Smooth muscle cell (in vitro differentiated cells): ENCODE measurements around the gene TACSTD2. TPM values are rescaled to one million over a fixed set of nuclear protein-coding genes. Genes with fewer than 3 reads are reported as not detected.

Source experiments
- DNase-seq: peaks from one replicate; lab custom pipeline; 2025; ENCODE audit not compliant: unreplicated experiment; lab: John Stamatoyannopoulos, UW
- H2AFZ ChIP-seq: fragments of 200-600 bp; sonication (generic); 2 replicates; pipeline ENCODE4 v1.6.0; 2016; ENCODE audit warnings: antibody characterized with exemption, low read depth, mild to moderate bottlenecking
- H3F3A ChIP-seq: fragments of 200-600 bp; sonication (generic); 2 replicates; pipeline ENCODE4 v1.6.0; 2017; ENCODE audit warnings: antibody characterized with exemption, low read depth
- H3K27ac ChIP-seq: fragments of 200-600 bp; sonication (generic); 2 replicates; pipeline ENCODE4 v1.5.1; 2016; ENCODE audit warnings: low read depth, mild to moderate bottlenecking
- H3K27me3 ChIP-seq: fragments of 200-600 bp; sonication (generic); 2 replicates; pipeline ENCODE4 v1.6.1; 2016; ENCODE audit warnings: low read depth, mild to moderate bottlenecking
- H3K36me3 ChIP-seq: fragments of 200-600 bp; sonication (generic); 2 replicates; pipeline ENCODE4 v1.5.1; 2016; ENCODE audit warnings: low read depth
- H3K4me1 ChIP-seq: fragments of 200-600 bp; sonication (generic); 2 replicates; pipeline ENCODE4 v1.5.1; 2016; ENCODE audit warnings: low read depth
- H3K4me2 ChIP-seq: fragments of 200-600 bp; sonication (generic); 2 replicates; pipeline ENCODE4 v1.6.0; 2016; ENCODE audit warnings: mild to moderate bottlenecking
- H3K4me3 ChIP-seq: fragments of 200-600 bp; sonication (generic); 2 replicates; pipeline ENCODE4 v1.5.1; 2016; ENCODE audit warnings: mild to moderate bottlenecking
- H3K79me2 ChIP-seq: fragments of 200-600 bp; sonication (generic); 2 replicates; pipeline ENCODE4 v1.6.0; 2016; ENCODE audit warnings: low read depth, mild to moderate bottlenecking
- H3K9ac ChIP-seq: fragments of 200-600 bp; sonication (generic); 2 replicates; pipeline ENCODE4 v1.6.0; 2016; ENCODE audit warnings: low read depth
- H3K9me3 ChIP-seq: fragments of 200-600 bp; sonication (generic); replicated peaks from 2 replicates; pipeline ENCODE4 v1.5.1; 2016; ENCODE audit warnings: low read depth
- H4K20me1 ChIP-seq: fragments of 200-600 bp; sonication (generic); 2 replicates; pipeline ENCODE4 v1.6.0; 2016; ENCODE audit warnings: low read depth
- CTCF ChIP-seq: fragments of 200-600 bp; sonication (generic); IDR thresholded peaks from 2 replicates; pipeline ENCODE4 v1.5.1; 2017; ENCODE audit warnings: borderline replicate concordance, mild to moderate bottlenecking, antibody characterized with exemption; ENCODE audit not compliant: insufficient read depth, poor library complexity, severe bottlenecking
- WGBS: methylation state at CpG from one replicate; pipeline ENCODE4 v1.1.7; 2016; ENCODE audit warnings: low lambda C conversion rate; 5-methylcytosine and 5-hydroxymethylcytosine counted together
- polyA plus RNA-seq: library from polyadenylated mRNA; unstranded; fragments of >200 nt; fragmentation: Nextera tagmentation; extraction: Ambion mirVana; gene quantifications from 2 replicates; pipeline ENCODE4 v1.2.1, GENCODE V29; 2016
- total RNA-seq: library from RNA; depleted of rRNA; stranded (reverse); fragments of >200 nt; gene quantifications from 2 replicates; pipeline ENCODE4 v1.2.3, GENCODE V29; 2014

TACSTD2 gene
- total and polyA plus RNA-seq, 2 experiments from 2014 or later = 9.8 to 27.3 TPM

GRCh38 chr1:58621391-58621790 lies 44.3 kb upstream of the TACSTD2 start:
- H3K27me3 ChIP-seq = no peaks in the 10 kb centered on the region
- DNase-seq = no peak
- H3K4me1 ChIP-seq = peaks cover 10% of the 10 kb centered on the region
- WGBS = 77% methylated on average over 3 of the region's 3 CpGs
- no peaks in the 10 kb centered on the region for H3K9me3 ChIP-seq
- no peak overlapping the region for H3K4me2 ChIP-seq
- no peak overlapping the region for H2AFZ ChIP-seq
- TF ChIP-seq CTCF = no peak
- H3K9ac ChIP-seq = no peak overlapping the region
- no peaks in the 10 kb centered on the region for H4K20me1 ChIP-seq
- no peaks in the 10 kb centered on the region for H3K36me3 ChIP-seq
- no peak overlapping the region for H3K4me3 ChIP-seq
- H3K27ac ChIP-seq = peak overlapping the region; percentile 84
- no peaks in the 10 kb centered on the region for H3K79me2 ChIP-seq
- peaks cover 4% of the 10 kb centered on the region for H3F3A ChIP-seq

- peak overlapping the region; percentile 84 for H3K27ac ChIP-seq
- WGBS = 66% methylated on average over 5 of the region's 5 CpGs
- H3K79me2 ChIP-seq = no peaks in the 10 kb centered on the region
- TF ChIP-seq CTCF = no peak
- H4K20me1 ChIP-seq = no peaks in the 10 kb centered on the region
- no peak for DNase-seq
- H3K4me1 ChIP-seq = peaks cover 10% of the 10 kb centered on the region
- H3K9me3 ChIP-seq = no peaks in the 10 kb centered on the region
- H3K27me3 ChIP-seq = no peaks in the 10 kb centered on the region
- H3K36me3 ChIP-seq = no peaks in the 10 kb centered on the region
- H2AFZ ChIP-seq = no peak overlapping the region
- H3F3A ChIP-seq = peaks cover 4% of the 10 kb centered on the region
- H3K4me2 ChIP-seq = no peak overlapping the region
- no peak overlapping the region for H3K4me3 ChIP-seq
- no peak overlapping the region for H3K9ac ChIP-seq
Measured at GRCh38 chr1:58620926-58621325, 43.9 kb upstream of the TACSTD2 start.

- Histone ChIP-seq H3K4me3 (no peak overlapping the region), H4K20me1 (no peaks in the 10 kb centered on the region), H3K9ac (no peak overlapping the region), H3K4me1 (peaks cover 10% of the 10 kb centered on the region), H3K27ac (peak overlapping the region; percentile 84), H3K9me3 (no peaks in the 10 kb centered on the region), H3K79me2 (no peaks in the 10 kb centered on the region), H3K27me3 (no peaks in the 10 kb centered on the region), H3K4me2 (no peak overlapping the region), H3K36me3 (no peaks in the 10 kb centered on the region), H3F3A (peaks cover 4% of the 10 kb centered on the region), H2AFZ (no peak overlapping the region)
- TF ChIP-seq CTCF = no peak
- DNase-seq = no peak
- 63% methylated on average over 7 of the region's 7 CpGs for whole genome bisulfite sequencing
Measured at GRCh38 chr1:58620259-58620658, 43.2 kb upstream of the TACSTD2 start.

- Histone ChIP-seq H3K79me2 (no peaks in the 10 kb centered on the region), H3K27ac (peak overlapping the region; percentile 84), H3K4me1 (peaks cover 10% of the 10 kb centered on the region), H3K9me3 (no peaks in the 10 kb centered on the region), H3K9ac (peak overlapping the region; percentile 51), H3K4me3 (no peak overlapping the region), H3K36me3 (no peaks in the 10 kb centered on the region), H3K27me3 (no peaks in the 10 kb centered on the region), H2AFZ (no peak overlapping the region), H3K4me2 (no peak overlapping the region), H3F3A (peaks cover 4% of the 10 kb centered on the region), H4K20me1 (no peaks in the 10 kb centered on the region)
- 91% methylated on average over 5 of the region's 5 CpGs for WGBS
- DNase-seq = no peak
- TF ChIP-seq CTCF = no peak
Measured at GRCh38 chr1:58619286-58620054, 42.4 kb upstream of the TACSTD2 start.
